Astrocyte (in vitro differentiated cells and primary cell): ENCODE results near the gene CEP104. TPM values are rescaled to one million over a fixed set of nuclear protein-coding genes. Genes with fewer than 3 reads are reported as not detected.

Experiments
- DNase-seq: peaks from one replicate; pipeline ENCODE4 v3.0.0-alpha.2; 2010; ENCODE audit warnings: low read depth
- FAIRE-seq: peaks from 2 replicates; lab custom pipeline; 2011; peaks lifted over from hg19 to GRCh38; lab: Jason Lieb, UNC
- H2AFZ ChIP-seq: 2 replicates; pipeline ENCODE4 v1.6.0; 2012; ENCODE audit warnings: low read depth, low read length, inconsistent platforms
- H3K27ac ChIP-seq: 2 replicates; pipeline ENCODE4 v1.5.1; 2011; ENCODE audit warnings: low read depth, low read length, inconsistent platforms
- H3K27me3 ChIP-seq: 2 replicates; pipeline ENCODE4 v1.6.0; 2011; ENCODE audit warnings: low read length, inconsistent platforms; ENCODE audit not compliant: insufficient read depth
- H3K36me3 ChIP-seq: 2 replicates; pipeline ENCODE4 v1.5.1; 2011; ENCODE audit warnings: low read length, inconsistent platforms; ENCODE audit not compliant: insufficient read depth
- H3K4me1 ChIP-seq: 2 replicates; pipeline ENCODE4 v1.5.1; 2011; ENCODE audit warnings: low read length, inconsistent platforms; ENCODE audit not compliant: insufficient read depth
- H3K4me2 ChIP-seq: 2 replicates; pipeline ENCODE4 v1.6.0; 2012; ENCODE audit warnings: low read length, inconsistent platforms
- H3K4me3 ChIP-seq: 2 replicates; pipeline ENCODE4 v1.5.1; 2011; ENCODE audit warnings: low read depth, mild to moderate bottlenecking, low read length, inconsistent platforms; ENCODE audit not compliant: insufficient read depth
- H3K79me2 ChIP-seq: 2 replicates; pipeline ENCODE4 v1.6.0; 2012; ENCODE audit warnings: mild to moderate bottlenecking, low read length, inconsistent platforms; ENCODE audit not compliant: insufficient read depth
- H3K9ac ChIP-seq: 2 replicates; pipeline ENCODE4 v1.6.0; 2012; ENCODE audit warnings: mild to moderate bottlenecking, low read length, inconsistent platforms
- H3K9me3 ChIP-seq: 2 replicates; pipeline ENCODE4 v1.5.1; 2012; ENCODE audit warnings: low read depth, mild to moderate bottlenecking, low read length, inconsistent platforms; ENCODE audit not compliant: insufficient read depth
- H4K20me1 ChIP-seq: 2 replicates; pipeline ENCODE4 v1.6.0; 2012; ENCODE audit warnings: low read length, inconsistent platforms; ENCODE audit not compliant: insufficient read depth
- H3K27ac Mint-ChIP-seq: one replicate; pipeline ENCODE4 v1.8.0; 2021; ENCODE audit warnings: mild to moderate bottlenecking, mixed read lengths; ENCODE audit not compliant: unreplicated experiment
- H3K27me3 Mint-ChIP-seq: one replicate; pipeline ENCODE4 v1.8.0; 2021; ENCODE audit warnings: low read depth, mixed read lengths; ENCODE audit not compliant: unreplicated experiment
- H3K36me3 Mint-ChIP-seq: one replicate; pipeline ENCODE4 v1.8.0; 2021; ENCODE audit warnings: low read depth, mixed read lengths; ENCODE audit not compliant: unreplicated experiment
- H3K4me1 Mint-ChIP-seq: one replicate; pipeline ENCODE4 v1.8.0; 2021; ENCODE audit warnings: low read depth, mixed read lengths; ENCODE audit not compliant: unreplicated experiment
- H3K4me3 Mint-ChIP-seq: one replicate; pipeline ENCODE4 v1.8.0; 2021; ENCODE audit warnings: mild to moderate bottlenecking, moderate library complexity, mixed read lengths; ENCODE audit not compliant: unreplicated experiment
- H3K9me3 Mint-ChIP-seq: one replicate; pipeline ENCODE4 v1.8.0; 2021; ENCODE audit warnings: mild to moderate bottlenecking, mixed read lengths; ENCODE audit not compliant: unreplicated experiment
- CTCF ChIP-seq: IDR thresholded peaks from 2 replicates; pipeline ENCODE4 v1.5.1; 2011; ENCODE audit warnings: low read depth, mild to moderate bottlenecking, inconsistent platforms, low read length, moderate library complexity; ENCODE audit not compliant: insufficient read depth
- EZH2 ChIP-seq: IDR thresholded peaks from 2 replicates; pipeline ENCODE4 v1.6.1; 2012; ENCODE audit warnings: mild to moderate bottlenecking, low read length, inconsistent platforms; ENCODE audit not compliant: insufficient read depth
- total RNA-seq: library from RNA; stranded (reverse); gene quantifications from 2 replicates; pipeline ENCODE4 v1.2.1, GENCODE V29; 2021

Gene CEP104
- total RNA-seq, 1 donor from 2014 or later: 43.6 TPM

DNA sequence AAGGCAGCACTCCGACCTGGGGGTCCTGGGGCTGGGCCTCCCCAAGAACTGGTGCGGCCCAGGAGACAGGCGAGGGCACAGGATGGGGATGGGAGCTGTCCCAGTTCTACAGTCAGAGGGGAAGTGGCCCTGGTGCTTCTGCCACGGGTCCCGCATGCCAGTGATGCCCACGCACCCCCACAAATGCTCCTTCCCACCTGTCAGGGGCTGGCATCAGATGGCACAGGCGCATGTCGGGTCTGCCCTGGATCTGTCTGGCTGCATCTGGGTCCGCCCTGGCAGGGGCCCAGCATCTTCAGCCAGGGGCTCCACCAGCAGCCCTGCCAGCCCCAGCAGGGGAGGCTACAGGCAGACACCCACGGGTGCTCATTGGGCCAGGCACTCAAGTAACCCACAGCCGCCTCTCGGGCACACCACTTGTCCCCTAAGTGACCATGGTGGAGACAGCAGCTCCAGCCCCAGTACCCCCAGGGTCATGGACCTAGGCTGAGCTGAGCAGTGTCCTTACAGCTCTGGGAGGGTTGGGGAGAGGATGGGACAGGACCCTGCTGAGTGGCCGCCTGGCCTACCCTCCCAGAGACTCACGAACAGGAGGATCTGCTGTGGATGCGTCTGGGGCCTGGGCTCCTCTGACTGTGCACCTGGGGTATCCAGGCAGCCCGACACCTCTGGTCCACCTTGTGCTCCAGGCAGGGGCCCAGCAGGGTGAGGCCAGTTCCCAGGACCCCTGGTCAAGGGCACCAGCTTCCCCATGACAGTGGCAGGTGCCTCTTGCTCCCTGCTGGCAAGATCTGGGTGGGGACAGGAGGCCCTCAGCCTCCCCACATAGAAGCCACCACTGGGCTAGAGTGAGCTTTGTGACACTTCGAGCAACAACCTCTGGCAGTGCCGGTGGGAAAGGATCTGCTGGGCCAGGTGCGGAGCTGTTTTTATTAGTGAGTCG, 79.1 kb downstream of the CEP104 start:
- Mint-ChIP-seq H3K27me3 (no peaks in the 10 kb centered on the region), H3K4me1 (peaks cover 6% of the 10 kb centered on the region), H3K36me3 (peaks cover 8% of the 10 kb centered on the region), H3K27ac (no peak overlapping the region), H3K9me3 (no peaks in the 10 kb centered on the region), H3K4me3 (no peak overlapping the region)
- peaks cover 21% of the 10 kb centered on the region for H3K36me3 ChIP-seq
- no peak overlapping the region for H3K9ac ChIP-seq
- peaks cover 11% of the 10 kb centered on the region for H3K4me1 ChIP-seq
- no peaks in the 10 kb centered on the region for H3K9me3 ChIP-seq
- no peak overlapping the region for H3K4me2 ChIP-seq
- DNase-seq: no peak
- no peak overlapping the region for H2AFZ ChIP-seq
- no peak overlapping the region for H3K27ac ChIP-seq
- H4K20me1 ChIP-seq: peaks cover 7% of the 10 kb centered on the region
- H3K4me3 ChIP-seq: no peak overlapping the region
- no peak for TF ChIP-seq CTCF
- no peak for TF ChIP-seq EZH2
- FAIRE-seq: no peak
- H3K79me2 ChIP-seq: no peaks in the 10 kb centered on the region
- H3K27me3 ChIP-seq: no peaks in the 10 kb centered on the region

- no peak overlapping the region for H3K9ac ChIP-seq
- no peaks in the 10 kb centered on the region for H3K27me3 ChIP-seq
- no peaks in the 10 kb centered on the region for H3K9me3 ChIP-seq
- H3K4me1 ChIP-seq: peaks cover 12% of the 10 kb centered on the region
- Mint-ChIP-seq H3K36me3 (peaks cover 8% of the 10 kb centered on the region), H3K9me3 (no peaks in the 10 kb centered on the region), H3K4me1 (peaks cover 6% of the 10 kb centered on the region), H3K27ac (no peak overlapping the region), H3K27me3 (no peaks in the 10 kb centered on the region), H3K4me3 (no peak overlapping the region)
- no peak overlapping the region for H3K27ac ChIP-seq
- no peak overlapping the region for H3K4me3 ChIP-seq
- peaks cover 7% of the 10 kb centered on the region for H4K20me1 ChIP-seq
- peaks cover 17% of the 10 kb centered on the region for H3K36me3 ChIP-seq
- no peak for FAIRE-seq
- no peaks in the 10 kb centered on the region for H3K79me2 ChIP-seq
- TF ChIP-seq EZH2 (no peak), CTCF (no peak)
- H3K4me2 ChIP-seq: no peak overlapping the region
- no peak overlapping the region for H2AFZ ChIP-seq
- no peak for DNase-seq
Observed at GRCh38 chr1:3777078-3777547, 79.9 kb downstream of the CEP104 start.
